ENCODE results near the gene PCSK1. TPM values are rescaled to one million over a fixed set of nuclear protein-coding genes. Genes with fewer than 3 reads are reported as not detected.

PCSK1 gene
- total and polyA plus RNA-seq, 2 of the 8 experiments (the other 6 are each of a cell fraction or from before 2014, with no cell fraction given) = 1.3 to 3.2 TPM

GRCh38 chr5:96458176-96458575 is 25.1 kb upstream of the PCSK1 start:
- no peak for DNase-seq (ENCODE audit: low read depth in 1 of 2, low spot score in 2 of 2)
- H3K27ac ChIP-seq (ENCODE audit: low read depth, low read length) = no peak overlapping the region
- ChIA-PET CTCF (ENCODE audit: partially characterized antibody) (no interaction called here), POLR2A (ENCODE audit: partially characterized antibody) (no interaction called here)
- no peak overlapping the region for H2BK5ac ChIP-seq (ENCODE audit: low read depth, low read length)
- H2BK12ac ChIP-seq (ENCODE audit: low read depth, low read length) = no peak overlapping the region
- no peak overlapping the region for H3K14ac ChIP-seq (ENCODE audit: insufficient read length)
- H4K5ac ChIP-seq (ENCODE audit: insufficient read length, low read depth, low read length) = no peak overlapping the region
- H3K4me1 ChIP-seq (replicated peaks in 1 of 4; ENCODE audit: control insufficient read depth in 3 of 4, insufficient read depth in 4 of 4, low read length in 3 of 4) = no peaks in the 10 kb centered on the region
- H3K79me1 ChIP-seq (ENCODE audit: low read depth, low read length) = no peaks in the 10 kb centered on the region
- H4K20me1 ChIP-seq (replicated peaks in 1 of 2; ENCODE audit: control insufficient read depth in 1 of 2, insufficient read depth in 2 of 2, low read length in 2 of 2) = no peaks in the 10 kb centered on the region
- no peak overlapping the region for H3K4me2 ChIP-seq (ENCODE audit: insufficient read depth in 1 of 2, low read depth in 2 of 2, low read length in 2 of 2)
- no peaks in the 10 kb centered on the region for H3K9me3 ChIP-seq (ENCODE audit: insufficient read depth in 2 of 2, low read depth in 1 of 2, low read length in 1 of 2)
- no peaks in the 10 kb centered on the region for H3K36me3 ChIP-seq (ENCODE audit: control insufficient read depth in 2 of 4, insufficient read depth in 4 of 4, low read length in 3 of 4)
- no peak overlapping the region for H3K9ac ChIP-seq (replicated peaks in 1 of 4; ENCODE audit: extremely low read depth in 1 of 4, low read depth in 3 of 4, low read length in 3 of 4)
- no peaks in the 10 kb centered on the region for H3K79me2 ChIP-seq (ENCODE audit: control insufficient read depth in 1 of 2, insufficient read depth in 2 of 2, low read length in 2 of 2)
- H3K4ac ChIP-seq (replicated peaks; ENCODE audit: insufficient read length, low read depth, low read length) = no peak overlapping the region
- no peak overlapping the region for H2AK5ac ChIP-seq (ENCODE audit: low read depth, low read length)
- no peak overlapping the region for H2AFZ ChIP-seq (ENCODE audit: low read length)
- H3K23me2 ChIP-seq (ENCODE audit: low read depth, low read length) = no peaks in the 10 kb centered on the region; the same call in 1 of the 2 replicates
- H3K27me3 ChIP-seq (replicated peaks in 1 of 4; ENCODE audit: control insufficient read depth in 3 of 4, extremely low read depth in 1 of 4, insufficient read depth in 3 of 4, low read length in 3 of 4) = no peaks in the 10 kb centered on the region
- FAIRE-seq = no peak
- WGBS, 2 experiments (ENCODE audit: extremely low coverage in 1 of 2, insufficient coverage in 1 of 2, insufficient read length in 1 of 2, insufficient replicate concordance in 2 of 2, low coverage in 1 of 2, low lambda C conversion rate in 2 of 2, missing lambda C conversion rate in 1 of 2) = 87% methylated on average over 2 of the region's 2 CpGs; no CpG with 5 or more reads in 1 of the 2 experiments
- no peak overlapping the region for H3K56ac ChIP-seq (replicated peaks; ENCODE audit: insufficient read length, low read depth, low read length)
- H4K8ac ChIP-seq (ENCODE audit: extremely low read depth, insufficient read depth, low read length) = no peak overlapping the region
- no peak overlapping the region for H2BK20ac ChIP-seq (ENCODE audit: low read length)
- no peak overlapping the region for H3K23ac ChIP-seq (ENCODE audit: insufficient read length)
- H2BK120ac ChIP-seq (replicated peaks; ENCODE audit: low read depth, low read length) = no peak overlapping the region
- no peak overlapping the region for H4K91ac ChIP-seq (replicated peaks; ENCODE audit: insufficient read length, low read length)
- no peak overlapping the region for H2BK15ac ChIP-seq (ENCODE audit: low read length)
- no peak for TF ChIP-seq GABPA (IDR thresholded peaks at IDR 0.05; ENCODE audit: borderline replicate concordance, insufficient read depth, low read length)
- H3K18ac ChIP-seq (ENCODE audit: extremely low read depth, low read length) = no peak overlapping the region
- H3K4me3 ChIP-seq (ENCODE audit: extremely low read depth in 1 of 4, insufficient read depth in 2 of 4, low read depth in 3 of 4, low read length in 4 of 4) = no peak overlapping the region

Measured in H1 (cell line).